ENCODE data around the gene SCGB1C1. TPM values are rescaled to one million over a fixed set of nuclear protein-coding genes. Genes with fewer than 3 reads are reported as not detected.

SCGB1C1 gene
- total and polyA plus RNA-seq, 2 of the 8 experiments (the other 6 are each of a cell fraction or from before 2014, with no cell fraction given): not detected

- TF ChIP-seq CHD7 (IDR thresholded peaks at IDR 0.05; ENCODE audit: insufficient replicate concordance, low read length): no peak
- TF ChIP-seq SUZ12 (IDR thresholded peaks at IDR 0.05; ENCODE audit: low read length): no peak
- TF ChIP-seq SP4 (IDR thresholded peaks at IDR 0.05; ENCODE audit: low read length): no peak
- TF ChIP-seq MAX (IDR thresholded peaks at IDR 0.05): no peak
- no peak for TF ChIP-seq GTF2F1 (IDR thresholded peaks at IDR 0.05; ENCODE audit: borderline replicate concordance, low read depth, low read length)
These were observed 20.2 kb downstream of the SCGB1C1 start (continued) for GRCh38 chr11:213111-213510.

Data from H1 (cell line).